H1 (cell line): ENCODE measurements around the gene CPSF4L. TPM values are rescaled to one million over a fixed set of nuclear protein-coding genes. Genes with fewer than 3 reads are reported as not detected.

Experiments used
- CHD2 ChIP-seq: IDR thresholded peaks from 2 replicates; pipeline ENCODE4 v1.6.1; 2012; ENCODE audit warnings: low read length, improper control_type of control experiment
- FOSL1 ChIP-seq: IDR thresholded peaks from 2 replicates; pipeline ENCODE4 v1.6.1; 2011; ENCODE audit warnings: mild to moderate bottlenecking, low read depth, low read length, moderate library complexity; ENCODE audit not compliant: insufficient read depth
- GTF2F1 ChIP-seq: IDR thresholded peaks from 2 replicates; pipeline ENCODE4 v1.6.1; 2012; ENCODE audit warnings: low read depth, low read length, improper control_type of control experiment, borderline replicate concordance
- POLR2AphosphoS5 ChIP-seq: IDR thresholded peaks from 2 replicates; pipeline ENCODE4 v1.6.1; 2011; ENCODE audit warnings: low read depth, low read length
- POU5F1 ChIP-seq: IDR thresholded peaks from 2 replicates; pipeline ENCODE4 v1.6.1; 2011; ENCODE audit warnings: low read depth, mild to moderate bottlenecking, low read length, moderate library complexity
- YY1 ChIP-seq: IDR thresholded peaks from 2 replicates; pipeline ENCODE4 v1.6.1; 2011; ENCODE audit warnings: low read depth, mild to moderate bottlenecking, low read length
- polyA plus RNA-seq, 7 experiments: library from polyadenylated mRNA; depleted of rRNA in 3 of 7; stranded (reverse) in 5 of 7; unstranded in 2 of 7; fragments of >200 nt in 5 of 7; fragments of 200-250 nt in 2 of 7; gene quantifications; 1 replicate in 5 of 7; 2 replicates in 1 of 7; 4 replicates in 1 of 7; pipeline versions ENCODE4 v1.2.1 to v1.2.3, GENCODE V29; 2011 to 2013; ENCODE audit warnings: missing spikeins in 2 of 7, mixed read lengths in 2 of 7
- total RNA-seq: library from RNA; stranded (reverse); fragmentation: NEBNext Ultra II Directional; extraction: Animal tissue kit (Norgen Biotek cat#: 25700); gene quantifications from 2 replicates; pipeline ENCODE4 v1.2.1, GENCODE V29; 2021
- TF ChIP-seq, protein P1 (sequence below): IDR thresholded peaks from 2 replicates; pipeline ENCODE4 v1.6.1; 2012; ENCODE audit warnings: low read length, inconsistent platforms

The CPSF4L gene
- total and polyA plus RNA-seq, 2 of the 8 experiments (the other 6 are each of a cell fraction or from before 2014, with no cell fraction given), result not detected

- TF ChIP-seq, protein P1, sequence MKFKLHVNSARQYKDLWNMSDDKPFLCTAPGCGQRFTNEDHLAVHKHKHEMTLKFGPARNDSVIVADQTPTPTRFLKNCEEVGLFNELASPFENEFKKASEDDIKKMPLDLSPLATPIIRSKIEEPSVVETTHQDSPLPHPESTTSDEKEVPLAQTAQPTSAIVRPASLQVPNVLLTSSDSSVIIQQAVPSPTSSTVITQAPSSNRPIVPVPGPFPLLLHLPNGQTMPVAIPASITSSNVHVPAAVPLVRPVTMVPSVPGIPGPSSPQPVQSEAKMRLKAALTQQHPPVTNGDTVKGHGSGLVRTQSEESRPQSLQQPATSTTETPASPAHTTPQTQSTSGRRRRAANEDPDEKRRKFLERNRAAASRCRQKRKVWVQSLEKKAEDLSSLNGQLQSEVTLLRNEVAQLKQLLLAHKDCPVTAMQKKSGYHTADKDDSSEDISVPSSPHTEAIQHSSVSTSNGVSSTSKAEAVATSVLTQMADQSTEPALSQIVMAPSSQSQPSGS, result no peak
- TF ChIP-seq GTF2F1 (no peak), FOSL1 (no peak), POU5F1 (no peak), POLR2AphosphoS5 (no peak), YY1 (no peak), CHD2 (no peak)
Observed at GRCh38 chr17:73279704-73280103, 18.0 kb upstream of the CPSF4L start (continued).
